IMR-90 (cell line): ENCODE data around the gene OSBPL9.

Experiments
- BHLHE40 ChIP-seq: fragments of 150-350 bp; IDR thresholded peaks from 2 replicates; pipeline ENCODE4 v1.6.1; 2016; ENCODE audit warnings: mild to moderate bottlenecking, low read depth, low read length
- MAFK ChIP-seq: IDR thresholded peaks from 2 replicates; pipeline ENCODE4 v1.6.1; 2012; ENCODE audit warnings: low read depth, low read length, improper control_type of control experiment
- MAZ ChIP-seq: IDR thresholded peaks from 2 replicates; pipeline ENCODE4 v1.6.1; 2012; ENCODE audit warnings: low read depth, mild to moderate bottlenecking, low read length, improper control_type of control experiment, moderate library complexity, borderline replicate concordance
- POLR2A ChIP-seq: IDR thresholded peaks from 2 replicates; pipeline ENCODE4 v1.6.1; 2012; ENCODE audit warnings: mild to moderate bottlenecking, low read depth, low read length
- RAD21 ChIP-seq: IDR thresholded peaks from 2 replicates; pipeline ENCODE4 v1.6.1; 2012; ENCODE audit warnings: low read length, improper control_type of control experiment
- RFX5 ChIP-seq: IDR thresholded peaks from 2 replicates; pipeline ENCODE4 v1.8.0; 2012; ENCODE audit warnings: low read depth, mild to moderate bottlenecking, low read length, moderate library complexity
- SMC3 ChIP-seq: fragments of 150-350 bp; IDR thresholded peaks from 2 replicates; pipeline ENCODE4 v1.6.1; 2016; ENCODE audit warnings: low read depth, mild to moderate bottlenecking, antibody characterized with exemption, low read length, moderate library complexity
- TF ChIP-seq, protein P1 (sequence below): conservative IDR thresholded peaks from 2 replicates; pipeline ENCODE4 v1.5.1; 2012; ENCODE audit warnings: mild to moderate bottlenecking, low read depth, low read length, improper control_type of control experiment
- TF ChIP-seq, protein P2 (sequence below): fragments of 150-350 bp; IDR thresholded peaks from 2 replicates; pipeline ENCODE4 v1.6.1; 2017; ENCODE audit warnings: mild to moderate bottlenecking, antibody characterized with exemption, low read length, low read depth

DNA sequence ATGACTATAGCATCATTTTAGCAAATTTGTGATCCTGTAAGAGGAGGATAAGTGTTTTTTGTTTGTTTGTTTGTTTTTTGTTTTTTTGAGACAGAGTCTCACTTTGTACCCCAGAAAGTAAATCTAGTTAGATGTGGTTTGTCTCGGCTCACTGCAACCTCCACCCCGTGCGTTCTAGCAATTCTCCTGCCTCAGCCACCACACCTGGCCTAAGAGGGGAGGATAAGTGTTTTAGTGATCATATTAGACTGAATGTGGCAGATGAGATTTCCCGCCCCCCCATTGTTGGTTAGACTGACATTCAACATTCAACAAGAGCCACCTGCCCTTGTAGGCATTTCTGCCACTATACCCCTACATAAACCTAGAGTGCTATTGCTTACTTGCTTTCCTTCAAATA, 98.5 kb downstream of the OSBPL9 start:
- TF ChIP-seq POLR2A, result no peak
- TF ChIP-seq, protein P1, sequence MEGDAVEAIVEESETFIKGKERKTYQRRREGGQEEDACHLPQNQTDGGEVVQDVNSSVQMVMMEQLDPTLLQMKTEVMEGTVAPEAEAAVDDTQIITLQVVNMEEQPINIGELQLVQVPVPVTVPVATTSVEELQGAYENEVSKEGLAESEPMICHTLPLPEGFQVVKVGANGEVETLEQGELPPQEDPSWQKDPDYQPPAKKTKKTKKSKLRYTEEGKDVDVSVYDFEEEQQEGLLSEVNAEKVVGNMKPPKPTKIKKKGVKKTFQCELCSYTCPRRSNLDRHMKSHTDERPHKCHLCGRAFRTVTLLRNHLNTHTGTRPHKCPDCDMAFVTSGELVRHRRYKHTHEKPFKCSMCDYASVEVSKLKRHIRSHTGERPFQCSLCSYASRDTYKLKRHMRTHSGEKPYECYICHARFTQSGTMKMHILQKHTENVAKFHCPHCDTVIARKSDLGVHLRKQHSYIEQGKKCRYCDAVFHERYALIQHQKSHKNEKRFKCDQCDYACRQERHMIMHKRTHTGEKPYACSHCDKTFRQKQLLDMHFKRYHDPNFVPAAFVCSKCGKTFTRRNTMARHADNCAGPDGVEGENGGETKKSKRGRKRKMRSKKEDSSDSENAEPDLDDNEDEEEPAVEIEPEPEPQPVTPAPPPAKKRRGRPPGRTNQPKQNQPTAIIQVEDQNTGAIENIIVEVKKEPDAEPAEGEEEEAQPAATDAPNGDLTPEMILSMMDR, result no peak
- no peak for TF ChIP-seq RAD21
- TF ChIP-seq SMC3, result no peak
- no peak for TF ChIP-seq MAZ
- no peak for TF ChIP-seq RFX5
- TF ChIP-seq, protein P2, sequence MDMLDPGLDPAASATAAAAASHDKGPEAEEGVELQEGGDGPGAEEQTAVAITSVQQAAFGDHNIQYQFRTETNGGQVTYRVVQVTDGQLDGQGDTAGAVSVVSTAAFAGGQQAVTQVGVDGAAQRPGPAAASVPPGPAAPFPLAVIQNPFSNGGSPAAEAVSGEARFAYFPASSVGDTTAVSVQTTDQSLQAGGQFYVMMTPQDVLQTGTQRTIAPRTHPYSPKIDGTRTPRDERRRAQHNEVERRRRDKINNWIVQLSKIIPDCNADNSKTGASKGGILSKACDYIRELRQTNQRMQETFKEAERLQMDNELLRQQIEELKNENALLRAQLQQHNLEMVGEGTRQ, result no peak
- no peak for TF ChIP-seq BHLHE40
- no peak for TF ChIP-seq MAFK
